Measurements from ENCODE around the gene LUC7L.

DNA sequence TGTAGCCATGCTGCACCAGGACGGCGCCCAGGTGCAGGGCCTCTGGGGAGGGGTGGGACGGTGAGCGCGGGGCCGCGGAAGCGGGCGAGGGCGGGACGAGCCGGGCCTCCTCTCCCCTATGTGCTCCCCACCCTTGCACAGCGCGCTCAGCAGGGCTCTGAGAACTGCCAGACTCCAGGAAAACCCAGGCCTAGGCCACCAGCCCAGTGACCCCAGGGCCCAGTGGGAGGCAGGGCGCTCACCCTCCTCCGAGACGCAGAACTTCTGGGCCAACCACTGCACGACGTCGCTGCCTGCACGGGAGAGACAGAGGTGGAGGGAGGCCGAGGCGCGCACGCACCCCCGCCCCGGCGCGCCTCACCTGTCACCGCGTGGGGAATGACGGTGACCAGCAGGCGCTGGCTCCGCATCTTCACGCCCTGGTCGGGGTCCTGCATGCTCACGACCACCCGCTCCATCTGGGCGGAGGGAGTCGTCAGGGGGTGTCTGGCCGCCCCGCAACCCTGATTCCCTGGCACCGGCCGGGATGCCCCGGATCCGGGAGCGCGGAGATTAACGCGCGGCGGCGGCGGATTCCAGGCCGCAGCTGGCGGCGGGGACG is 45.9 kb upstream of the LUC7L start:
- TF ChIP-seq CTCF (IDR thresholded peaks at IDR 0.05; ENCODE audit: insufficient read depth, low read depth, low read length) (no peak), EZH2 (IDR thresholded peaks at IDR 0.05; ENCODE audit: insufficient read depth, low read length) (peak; percentile 83)
